Naive thymus-derived CD8-positive, alpha-beta T cell (primary cell): ENCODE data around the gene ABHD8. TPM values are rescaled to one million over a fixed set of nuclear protein-coding genes. Genes with fewer than 3 reads are reported as not detected.

ENCODE experiments used
- ATAC-seq, 2 donors: fragments of 150-1000 bp; cut with Tn5 transposase in 1 of 2; sonication (Bioruptor Pico), chemical (Tn5 transposase) in 1 of 2; 1 replicate in 1 of 2; 2 replicates in 1 of 2; pipeline ENCODE4 v1.10.0; 2021; ENCODE audit warnings: mild to moderate bottlenecking in 2 of 2, moderate library complexity in 2 of 2
- POLR2A ChIA-PET: fragments of 350-600 bp; sonication (Branson Sonifier 250); formaldehyde crosslinking; loops from one replicate; lab custom pipeline; 2021; ENCODE audit warnings: antibody characterized with exemption; lab: Charles Lee
- DNase-seq, 10 donors: peaks; one replicate each; pipeline versions ENCODE4 v3.0.0 to v3.0.0-alpha.2; 2020 to 2022
- H3K27ac Mint-ChIP-seq, 10 donors: one replicate each; pipeline ENCODE4 v1.8.0; 2020 to 2022; ENCODE audit warnings: mild to moderate bottlenecking in 10 of 10, mixed read lengths in 10 of 10, moderate library complexity in 4 of 10, inconsistent platforms in 1 of 10
- H3K27me3 Mint-ChIP-seq, 5 donors: one replicate each; pipeline ENCODE4 v1.8.0; 2021 to 2022; ENCODE audit warnings: mixed read lengths in 5 of 5
- H3K36me3 Mint-ChIP-seq, 3 donors: one replicate each; pipeline ENCODE4 v1.8.0; 2020 to 2022; ENCODE audit warnings: mixed read lengths in 3 of 3, mild to moderate bottlenecking in 2 of 3, inconsistent platforms in 1 of 3
- H3K4me1 Mint-ChIP-seq, 4 donors: one replicate each; pipeline ENCODE4 v1.8.0; 2021 to 2022; ENCODE audit warnings: mixed read lengths in 4 of 4
- H3K4me3 Mint-ChIP-seq, 10 donors: one replicate each; pipeline ENCODE4 v1.8.0; 2020 to 2022; ENCODE audit warnings: mild to moderate bottlenecking in 10 of 10, mixed read lengths in 10 of 10, moderate library complexity in 6 of 10, inconsistent platforms in 1 of 10
- H3K9me3 Mint-ChIP-seq, 9 donors: one replicate each; pipeline ENCODE4 v1.8.0; 2020 to 2022; ENCODE audit warnings: mixed read lengths in 9 of 9, mild to moderate bottlenecking in 3 of 9, inconsistent platforms in 1 of 9, moderate library complexity in 1 of 9
- polyA plus RNA-seq, 3 donors: library from polyadenylated mRNA; unstranded; fragments of 300-500 nt; fragmentation: Illumina TruSeq; gene quantifications; one replicate each; pipeline ENCODE4 v1.2.3, GENCODE V29; 2021
- total RNA-seq, 8 experiments: library from RNA in 2 of 8; stranded (reverse) in 2 of 8; gene quantifications; one replicate each; pipeline ENCODE4 v1.2.3 and lab custom pipeline; 2021 to 2026

The ABHD8 gene
- total and polyA plus RNA-seq, 5 experiments from 2014 or later, result 6.4 to 10.4 (median 9.2) TPM

GRCh38 chr19:17325133-17325532 is 21.9 kb upstream of the ABHD8 start:
- peaks cover 1 to 25% (median 14%) of the 10 kb centered on the region in 4 donors for H3K4me1 Mint-ChIP-seq
- no peaks in the 10 kb centered on the region for H3K27me3 Mint-ChIP-seq
- peak overlapping the region in 1 of 10 donors; percentile 15 for H3K27ac Mint-ChIP-seq
- POLR2A ChIA-PET, result interaction anchor here (0.6 to 1.8 kb wide), 5 partner anchors 8 to 1077 kb away, joined by 3 to 8 read pairs (median 3); partner anchors contain the start of genes ANO8, DDA1 and MRPL34
- H3K9me3 Mint-ChIP-seq, result no peaks in the 10 kb centered on the region
- ATAC-seq (no peak), DNase-seq (no peak)
- no peak overlapping the region for H3K4me3 Mint-ChIP-seq
- H3K36me3 Mint-ChIP-seq, result peaks cover 0 to 17% (median 1%) of the 10 kb centered on the region in 3 donors

- peaks cover 1 to 19% (median 12%) of the 10 kb centered on the region in 4 donors for H3K4me1 Mint-ChIP-seq
- no peak overlapping the region for H3K4me3 Mint-ChIP-seq
- DNase-seq, result no peak
- no peak overlapping the region for H3K27ac Mint-ChIP-seq
- no peak for ATAC-seq
- H3K27me3 Mint-ChIP-seq, result no peaks in the 10 kb centered on the region
- POLR2A ChIA-PET, result interaction anchor here (0.6 to 1.8 kb wide), 5 partner anchors 9 to 1076 kb away, joined by 3 to 8 read pairs (median 3); partner anchors contain the start of genes ANO8, DDA1 and MRPL34
- H3K36me3 Mint-ChIP-seq, result peaks cover 0 to 23% (median 3%) of the 10 kb centered on the region in 3 donors
- H3K9me3 Mint-ChIP-seq, result no peaks in the 10 kb centered on the region
Measured at GRCh38 chr19:17324357-17325114, 21.3 kb upstream of the ABHD8 start.

GRCh38 chr19:17323964-17324332 is 20.7 kb upstream of the ABHD8 start:
- POLR2A ChIA-PET, result interaction anchor here (1.8 kb wide), 1 partner anchor 15 kb away, joined by 8 read pairs; the partner anchor contains the start of gene DDA1
- Mint-ChIP-seq H3K36me3 (peaks cover 0 to 28% (median 3%) of the 10 kb centered on the region in 3 donors), H3K4me3 (peak overlapping the region in 2 of 10 donors; percentile 47 to 58), H3K27me3 (no peaks in the 10 kb centered on the region), H3K9me3 (no peaks in the 10 kb centered on the region), H3K4me1 (peaks cover 1 to 15% (median 12%) of the 10 kb centered on the region in 4 donors), H3K27ac (peak overlapping the region in 1 of 10 donors; percentile 63)
- peak in 2 of 10 donors; percentile 24 to 67 for DNase-seq
- peak; percentile 28 to 32 for ATAC-seq

- no peaks in the 10 kb centered on the region for H3K9me3 Mint-ChIP-seq
- peaks cover 0 to 30% (median 3%) of the 10 kb centered on the region in 3 donors for H3K36me3 Mint-ChIP-seq
- POLR2A ChIA-PET, result interaction anchor here (0.6 to 1.8 kb wide), 4 partner anchors 10 to 98 kb away, joined by 3 to 8 read pairs (median 3); partner anchors contain the start of gene DDA1
- H3K27me3 Mint-ChIP-seq, result no peaks in the 10 kb centered on the region
- peak overlapping the region in 9 of 10 donors; percentile 5 to 74 (median 37) for H3K4me3 Mint-ChIP-seq
- H3K4me1 Mint-ChIP-seq, result peaks cover 1 to 14% (median 12%) of the 10 kb centered on the region in 4 donors
- peak; percentile 16 to 31 for ATAC-seq
- H3K27ac Mint-ChIP-seq, result peak overlapping the region in 3 of 10 donors; percentile 42 to 88 (median 57)
- no peak for DNase-seq
Measured at GRCh38 chr19:17323300-17323963, 20.2 kb upstream of the ABHD8 start.

- H3K36me3 Mint-ChIP-seq, result peaks cover 0 to 35% (median 3%) of the 10 kb centered on the region in 3 donors
- POLR2A ChIA-PET, result interaction anchor here (1.2 kb wide), 2 partner anchors 9 to 11 kb away, joined by 3 read pairs; no protein-coding TSS in a partner anchor
- peak overlapping the region in 6 of 10 donors; percentile 13 to 74 (median 64) for H3K4me3 Mint-ChIP-seq
- no peaks in the 10 kb centered on the region for H3K9me3 Mint-ChIP-seq
- DNase-seq, result no peak
- peak overlapping the region in 3 of 10 donors; percentile 40 to 88 (median 57) for H3K27ac Mint-ChIP-seq
- H3K4me1 Mint-ChIP-seq, result peaks cover 1 to 14% (median 12%) of the 10 kb centered on the region in 4 donors
- no peaks in the 10 kb centered on the region for H3K27me3 Mint-ChIP-seq
- no peak for ATAC-seq
Measured at GRCh38 chr19:17322854-17323253, 19.6 kb upstream of the ABHD8 start.

- no peaks in the 10 kb centered on the region for H3K27me3 Mint-ChIP-seq
- ATAC-seq, result no peak
- H3K4me1 Mint-ChIP-seq, result peaks cover 1 to 14% (median 9%) of the 10 kb centered on the region in 4 donors
- no peak for DNase-seq
- H3K4me3 Mint-ChIP-seq, result peak overlapping the region in 1 of 10 donors; percentile 26
- H3K36me3 Mint-ChIP-seq, result peaks cover 0 to 44% (median 3%) of the 10 kb centered on the region in 3 donors
- H3K27ac Mint-ChIP-seq, result peak overlapping the region in 3 of 10 donors; percentile 38 to 73 (median 57)
- no peaks in the 10 kb centered on the region for H3K9me3 Mint-ChIP-seq
- POLR2A ChIA-PET, result interaction anchor here (0.6 to 1.2 kb wide), 6 partner anchors 8 to 24 kb away, joined by 3 to 4 read pairs (median 3); partner anchors contain the start of genes ANO8 and DDA1
Measured at GRCh38 chr19:17321655-17322489, 18.6 kb upstream of the ABHD8 start.

- no peak for ATAC-seq
- Mint-ChIP-seq H3K9me3 (no peaks in the 10 kb centered on the region), H3K27me3 (no peaks in the 10 kb centered on the region), H3K27ac (no peak overlapping the region), H3K4me3 (no peak overlapping the region), H3K4me1 (peaks cover 4 to 14% (median 9%) of the 10 kb centered on the region in 4 donors), H3K36me3 (peaks cover 0 to 59% (median 9%) of the 10 kb centered on the region in 3 donors)
- DNase-seq, result no peak
- POLR2A ChIA-PET, result interaction anchor here (0.6 to 1.2 kb wide), 4 partner anchors 10 to 158 kb away, joined by 3 to 5 read pairs (median 3); partner anchors contain the start of gene DDA1
Measured at GRCh38 chr19:17320435-17320834, 17.2 kb upstream of the ABHD8 start.

GRCh38 chr19:17319473-17320238 is 16.4 kb upstream of the ABHD8 start:
- DNase-seq, result no peak
- Mint-ChIP-seq H3K27ac (peak overlapping the region in 2 of 10 donors; percentile 9 to 15), H3K4me1 (peaks cover 4 to 14% (median 9%) of the 10 kb centered on the region in 4 donors), H3K4me3 (no peak overlapping the region), H3K9me3 (no peaks in the 10 kb centered on the region), H3K36me3 (peaks cover 0 to 62% (median 9%) of the 10 kb centered on the region in 3 donors), H3K27me3 (no peaks in the 10 kb centered on the region)
- no peak for ATAC-seq
- POLR2A ChIA-PET, result no interaction called here

GRCh38 chr19:17318966-17319365 is 15.7 kb upstream of the ABHD8 start:
- peaks cover 0 to 67% (median 9%) of the 10 kb centered on the region in 3 donors for H3K36me3 Mint-ChIP-seq
- H3K4me1 Mint-ChIP-seq, result peaks cover 4 to 14% (median 9%) of the 10 kb centered on the region in 4 donors
- peak overlapping the region in 1 of 10 donors; percentile 5 for H3K27ac Mint-ChIP-seq
- H3K27me3 Mint-ChIP-seq, result no peaks in the 10 kb centered on the region
- H3K4me3 Mint-ChIP-seq, result no peak overlapping the region
- POLR2A ChIA-PET, result no interaction called here
- ATAC-seq, result no peak
- no peaks in the 10 kb centered on the region for H3K9me3 Mint-ChIP-seq
- DNase-seq, result no peak

- Mint-ChIP-seq H3K27ac (peak overlapping the region in 1 of 10 donors; percentile 52), H3K9me3 (no peaks in the 10 kb centered on the region), H3K4me3 (peak overlapping the region in 1 of 10 donors; percentile 20), H3K27me3 (no peaks in the 10 kb centered on the region), H3K4me1 (peaks cover 19 to 29% (median 25%) of the 10 kb centered on the region in 4 donors), H3K36me3 (peaks cover 0 to 52% (median 6%) of the 10 kb centered on the region in 3 donors)
- POLR2A ChIA-PET, result interaction anchor here (0.7 kb wide), 2 partner anchors 9 to 13 kb away, joined by 3 read pairs; no protein-coding TSS in a partner anchor
- ATAC-seq (no peak), DNase-seq (no peak)
Measured at GRCh38 chr19:17314007-17314593, 10.9 kb upstream of the ABHD8 start.
